ENCODE measurements around the gene ZBTB17. TPM values are rescaled to one million over a fixed set of nuclear protein-coding genes. Genes with fewer than 3 reads are reported as not detected.

Gene ZBTB17
- total RNA-seq, 1 experiment from 2014 or later = 32.0 TPM

GRCh38 chr1:15953791-15954241, 22.1 kb downstream of the ZBTB17 start (continued):
- TF ChIP-seq, protein P1, sequence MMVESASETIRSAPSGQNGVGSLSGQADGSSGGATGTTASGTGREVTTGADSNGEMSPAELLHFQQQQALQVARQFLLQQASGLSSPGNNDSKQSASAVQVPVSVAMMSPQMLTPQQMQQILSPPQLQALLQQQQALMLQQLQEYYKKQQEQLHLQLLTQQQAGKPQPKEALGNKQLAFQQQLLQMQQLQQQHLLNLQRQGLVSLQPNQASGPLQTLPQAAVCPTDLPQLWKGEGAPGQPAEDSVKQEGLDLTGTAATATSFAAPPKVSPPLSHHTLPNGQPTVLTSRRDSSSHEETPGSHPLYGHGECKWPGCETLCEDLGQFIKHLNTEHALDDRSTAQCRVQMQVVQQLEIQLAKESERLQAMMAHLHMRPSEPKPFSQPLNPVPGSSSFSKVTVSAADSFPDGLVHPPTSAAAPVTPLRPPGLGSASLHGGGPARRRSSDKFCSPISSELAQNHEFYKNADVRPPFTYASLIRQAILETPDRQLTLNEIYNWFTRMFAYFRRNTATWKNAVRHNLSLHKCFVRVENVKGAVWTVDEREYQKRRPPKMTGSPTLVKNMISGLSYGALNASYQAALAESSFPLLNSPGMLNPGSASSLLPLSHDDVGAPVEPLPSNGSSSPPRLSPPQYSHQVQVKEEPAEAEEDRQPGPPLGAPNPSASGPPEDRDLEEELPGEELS (CRISPR knock-in tag; IDR thresholded peaks at IDR 0.05) = no peak
- TF ChIP-seq, protein P2, sequence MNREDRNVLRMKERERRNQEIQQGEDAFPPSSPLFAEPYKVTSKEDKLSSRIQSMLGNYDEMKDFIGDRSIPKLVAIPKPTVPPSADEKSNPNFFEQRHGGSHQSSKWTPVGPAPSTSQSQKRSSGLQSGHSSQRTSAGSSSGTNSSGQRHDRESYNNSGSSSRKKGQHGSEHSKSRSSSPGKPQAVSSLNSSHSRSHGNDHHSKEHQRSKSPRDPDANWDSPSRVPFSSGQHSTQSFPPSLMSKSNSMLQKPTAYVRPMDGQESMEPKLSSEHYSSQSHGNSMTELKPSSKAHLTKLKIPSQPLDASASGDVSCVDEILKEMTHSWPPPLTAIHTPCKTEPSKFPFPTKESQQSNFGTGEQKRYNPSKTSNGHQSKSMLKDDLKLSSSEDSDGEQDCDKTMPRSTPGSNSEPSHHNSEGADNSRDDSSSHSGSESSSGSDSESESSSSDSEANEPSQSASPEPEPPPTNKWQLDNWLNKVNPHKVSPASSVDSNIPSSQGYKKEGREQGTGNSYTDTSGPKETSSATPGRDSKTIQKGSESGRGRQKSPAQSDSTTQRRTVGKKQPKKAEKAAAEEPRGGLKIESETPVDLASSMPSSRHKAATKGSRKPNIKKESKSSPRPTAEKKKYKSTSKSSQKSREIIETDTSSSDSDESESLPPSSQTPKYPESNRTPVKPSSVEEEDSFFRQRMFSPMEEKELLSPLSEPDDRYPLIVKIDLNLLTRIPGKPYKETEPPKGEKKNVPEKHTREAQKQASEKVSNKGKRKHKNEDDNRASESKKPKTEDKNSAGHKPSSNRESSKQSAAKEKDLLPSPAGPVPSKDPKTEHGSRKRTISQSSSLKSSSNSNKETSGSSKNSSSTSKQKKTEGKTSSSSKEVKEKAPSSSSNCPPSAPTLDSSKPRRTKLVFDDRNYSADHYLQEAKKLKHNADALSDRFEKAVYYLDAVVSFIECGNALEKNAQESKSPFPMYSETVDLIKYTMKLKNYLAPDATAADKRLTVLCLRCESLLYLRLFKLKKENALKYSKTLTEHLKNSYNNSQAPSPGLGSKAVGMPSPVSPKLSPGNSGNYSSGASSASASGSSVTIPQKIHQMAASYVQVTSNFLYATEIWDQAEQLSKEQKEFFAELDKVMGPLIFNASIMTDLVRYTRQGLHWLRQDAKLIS (CRISPR knock-in tag; IDR thresholded peaks at IDR 0.05; ENCODE audit: borderline replicate concordance) = no peak
- TF ChIP-seq ZNF416 (CRISPR knock-in tag; IDR thresholded peaks at IDR 0.05) (no peak), ZMAT4 (CRISPR knock-in tag; IDR thresholded peaks at IDR 0.05) (no peak), MXD4 (CRISPR knock-in tag; IDR thresholded peaks at IDR 0.05; ENCODE audit: borderline replicate concordance) (no peak), USF2 (CRISPR knock-in tag; IDR thresholded peaks at IDR 0.05) (no peak), ZNF232 (CRISPR knock-in tag; IDR thresholded peaks at IDR 0.05) (no peak), E2F1 (CRISPR knock-in tag; IDR thresholded peaks at IDR 0.05) (no peak), EMX1 (CRISPR knock-in tag; IDR thresholded peaks at IDR 0.05) (no peak)
- TF ChIP-seq, protein P3, sequence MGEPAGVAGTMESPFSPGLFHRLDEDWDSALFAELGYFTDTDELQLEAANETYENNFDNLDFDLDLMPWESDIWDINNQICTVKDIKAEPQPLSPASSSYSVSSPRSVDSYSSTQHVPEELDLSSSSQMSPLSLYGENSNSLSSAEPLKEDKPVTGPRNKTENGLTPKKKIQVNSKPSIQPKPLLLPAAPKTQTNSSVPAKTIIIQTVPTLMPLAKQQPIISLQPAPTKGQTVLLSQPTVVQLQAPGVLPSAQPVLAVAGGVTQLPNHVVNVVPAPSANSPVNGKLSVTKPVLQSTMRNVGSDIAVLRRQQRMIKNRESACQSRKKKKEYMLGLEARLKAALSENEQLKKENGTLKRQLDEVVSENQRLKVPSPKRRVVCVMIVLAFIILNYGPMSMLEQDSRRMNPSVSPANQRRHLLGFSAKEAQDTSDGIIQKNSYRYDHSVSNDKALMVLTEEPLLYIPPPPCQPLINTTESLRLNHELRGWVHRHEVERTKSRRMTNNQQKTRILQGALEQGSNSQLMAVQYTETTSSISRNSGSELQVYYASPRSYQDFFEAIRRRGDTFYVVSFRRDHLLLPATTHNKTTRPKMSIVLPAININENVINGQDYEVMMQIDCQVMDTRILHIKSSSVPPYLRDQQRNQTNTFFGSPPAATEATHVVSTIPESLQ (CRISPR knock-in tag; IDR thresholded peaks at IDR 0.05) = no peak

DNA sequence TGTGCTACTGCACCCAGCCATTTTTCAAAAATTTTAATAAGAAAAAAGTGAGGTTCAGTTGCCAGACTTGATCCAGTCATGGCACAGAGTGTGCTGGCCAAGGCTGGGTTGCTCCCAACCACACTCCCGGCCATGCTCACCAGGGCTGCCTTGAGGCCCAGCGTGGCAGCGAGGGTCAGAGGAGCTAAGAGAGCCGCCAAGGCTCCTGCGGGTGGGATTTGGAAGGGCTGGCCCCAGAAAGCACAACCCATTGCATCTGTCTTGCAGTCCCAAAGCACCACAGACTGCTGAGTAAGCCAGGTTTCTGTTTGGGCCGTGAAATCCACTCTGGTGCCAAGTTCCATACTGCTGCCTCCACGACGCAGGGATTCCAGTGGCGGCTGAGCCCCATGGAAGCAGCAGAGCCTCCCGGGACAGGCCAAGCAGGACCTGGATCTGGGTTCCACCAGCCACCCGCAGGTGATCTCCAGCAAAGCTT, 22.6 kb downstream of the ZBTB17 start:
- DNase-seq (ENCODE audit: low spot score) = no peak
- no peak for ATAC-seq
- no peak overlapping the region for H3K4me3 Mint-ChIP-seq
- CTCF ChIA-PET = interaction anchor here (0.6 to 1.9 kb wide), 6 partner anchors 9 to 162 kb away, joined by 3 to 16 read pairs (median 4); partner anchors contain the start of gene ZBTB17
- no peaks in the 10 kb centered on the region for H3K9me3 Mint-ChIP-seq
- no peaks in the 10 kb centered on the region for H3K27me3 Mint-ChIP-seq (ENCODE audit: low read depth)
- H3K4me1 Mint-ChIP-seq = peaks cover 72% of the 10 kb centered on the region
- no peaks in the 10 kb centered on the region for H3K36me3 Mint-ChIP-seq
- peak overlapping the region; percentile 22; the same call in 1 of the 2 replicates for H3K27ac Mint-ChIP-seq
- POLR2A ChIA-PET = no interaction called here
- TF ChIP-seq ELF4 (CRISPR knock-in tag; IDR thresholded peaks at IDR 0.05; ENCODE audit: low read depth) = no peak
- no peak for TF ChIP-seq ZNF671 (CRISPR knock-in tag; IDR thresholded peaks at IDR 0.05)
- TF ChIP-seq PREB (CRISPR knock-in tag; IDR thresholded peaks at IDR 0.05; ENCODE audit: borderline replicate concordance) = no peak
- TF ChIP-seq ZNF396 (CRISPR knock-in tag; IDR thresholded peaks at IDR 0.05; ENCODE audit: borderline replicate concordance) = no peak
- TF ChIP-seq, protein P4, sequence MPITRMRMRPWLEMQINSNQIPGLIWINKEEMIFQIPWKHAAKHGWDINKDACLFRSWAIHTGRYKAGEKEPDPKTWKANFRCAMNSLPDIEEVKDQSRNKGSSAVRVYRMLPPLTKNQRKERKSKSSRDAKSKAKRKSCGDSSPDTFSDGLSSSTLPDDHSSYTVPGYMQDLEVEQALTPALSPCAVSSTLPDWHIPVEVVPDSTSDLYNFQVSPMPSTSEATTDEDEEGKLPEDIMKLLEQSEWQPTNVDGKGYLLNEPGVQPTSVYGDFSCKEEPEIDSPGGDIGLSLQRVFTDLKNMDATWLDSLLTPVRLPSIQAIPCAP (CRISPR knock-in tag; IDR thresholded peaks at IDR 0.05) = no peak
- no peak for TF ChIP-seq RELA (CRISPR knock-in tag; IDR thresholded peaks at IDR 0.05; ENCODE audit: borderline replicate concordance)
- TF ChIP-seq JUN (CRISPR knock-in tag; IDR thresholded peaks at IDR 0.05) = no peak
- no peak for TF ChIP-seq OVOL2 (CRISPR knock-in tag; IDR thresholded peaks at IDR 0.05; ENCODE audit: borderline replicate concordance)
- TF ChIP-seq ZNF121 (CRISPR knock-in tag; IDR thresholded peaks at IDR 0.05) = no peak
- TF ChIP-seq E2F1 (CRISPR knock-in tag; IDR thresholded peaks at IDR 0.05) = no peak
- TF ChIP-seq USF1 (CRISPR knock-in tag; IDR thresholded peaks at IDR 0.05) = no peak
- TF ChIP-seq JAZF1 (CRISPR knock-in tag; IDR thresholded peaks at IDR 0.05) = no peak
- TF ChIP-seq KAT7 (CRISPR knock-in tag; IDR thresholded peaks at IDR 0.05; ENCODE audit: borderline replicate concordance) = no peak

All from WTC11 (cell line).